Activated T-cell treated with anti-CD3 and anti-CD28 coated beads for 1 hour (primary cell): Measurements from ENCODE around the gene GTF2F2.

Experiments
- DNase-seq: peaks from one replicate; pipeline ENCODE4 v3.0.0-alpha.2; 2020; ENCODE audit warnings: low read depth

The GTF2F2 gene

GRCh38 chr13:45302507-45302906, 182.2 kb downstream of the GTF2F2 start:
- DNase-seq = no peak

DNA sequence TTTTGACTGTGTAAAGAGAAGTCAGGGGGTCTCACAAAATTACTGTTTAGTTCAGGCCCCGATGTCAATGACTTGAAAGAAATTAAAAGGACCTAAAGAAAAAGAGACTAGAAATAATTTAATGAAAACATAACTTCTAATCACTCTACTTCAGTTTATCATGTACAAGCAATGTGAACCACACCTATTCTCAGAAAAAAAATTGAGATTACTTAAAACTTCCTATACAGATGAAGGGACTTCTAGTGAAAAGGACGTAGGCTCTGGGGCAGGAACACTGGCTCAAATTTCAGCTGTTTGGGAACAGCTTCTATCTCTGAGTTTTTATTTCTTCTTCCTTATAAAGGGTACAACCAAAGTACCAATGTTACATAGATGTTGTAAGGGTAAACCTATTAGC, 182.7 kb downstream of the GTF2F2 start:
- DNase-seq = no peak

DNA sequence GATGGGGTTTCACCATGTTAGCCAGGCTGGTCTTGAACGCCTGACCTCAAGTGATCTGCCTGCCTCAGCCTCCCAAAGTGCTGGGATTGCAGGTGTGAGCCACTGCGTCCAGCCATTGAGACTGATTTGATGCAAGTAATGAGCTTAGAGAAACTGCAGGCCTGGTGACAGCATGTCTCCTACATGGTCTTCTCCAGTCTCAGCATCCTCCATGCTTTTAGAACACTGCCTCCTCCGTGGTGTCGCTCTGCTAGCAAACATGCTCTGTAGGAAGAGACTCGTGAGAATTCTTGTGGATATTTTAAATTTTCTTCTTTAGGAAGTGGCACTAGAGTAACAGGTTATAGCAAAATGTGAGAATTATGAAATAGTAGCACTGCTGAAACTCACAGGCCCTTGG, 183.6 kb downstream of the GTF2F2 start:
- DNase-seq = no peak

- no peak for DNase-seq
These were observed 184.8 kb downstream of the GTF2F2 start for GRCh38 chr13:45305079-45305478.

GRCh38 chr13:45306966-45307365, 186.7 kb downstream of the GTF2F2 start:
- DNase-seq = no peak

DNA sequence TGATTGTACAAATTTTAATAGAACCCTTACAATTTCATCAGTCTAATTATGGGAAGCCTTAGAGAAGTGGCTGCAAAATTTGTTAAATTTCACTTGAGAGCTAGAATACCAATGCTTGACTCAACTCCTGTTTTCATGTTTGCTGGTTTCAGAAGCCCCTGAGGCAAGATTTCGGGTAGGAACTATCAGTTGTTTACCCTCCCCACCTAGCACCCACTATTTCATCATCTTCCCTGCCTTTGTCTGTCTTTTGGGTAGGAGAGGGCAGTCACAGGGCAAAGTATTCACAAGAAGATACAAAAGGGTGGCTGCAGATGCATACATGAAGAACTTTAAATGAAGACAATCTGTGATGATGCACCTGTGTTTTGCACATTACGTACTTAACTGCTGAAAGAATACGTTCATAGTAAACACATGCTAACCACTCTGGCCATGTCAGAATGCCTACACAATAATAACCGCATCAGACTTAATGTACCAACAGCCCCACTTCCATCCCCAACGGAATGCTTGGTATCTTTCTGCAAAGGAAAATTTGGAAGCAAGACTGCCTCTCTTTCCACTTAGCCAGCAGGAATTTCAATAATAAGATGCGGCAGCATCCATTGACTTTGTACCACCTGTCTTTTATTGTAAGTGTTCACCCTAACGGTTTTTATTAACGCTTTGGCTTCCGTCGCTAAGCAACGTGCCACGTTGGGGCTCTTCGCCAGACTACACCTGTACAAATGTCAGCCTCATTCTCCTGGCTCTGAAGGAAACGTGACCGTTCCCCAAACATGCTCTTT, 190.2 kb downstream of the GTF2F2 start:
- no peak for DNase-seq

DNA sequence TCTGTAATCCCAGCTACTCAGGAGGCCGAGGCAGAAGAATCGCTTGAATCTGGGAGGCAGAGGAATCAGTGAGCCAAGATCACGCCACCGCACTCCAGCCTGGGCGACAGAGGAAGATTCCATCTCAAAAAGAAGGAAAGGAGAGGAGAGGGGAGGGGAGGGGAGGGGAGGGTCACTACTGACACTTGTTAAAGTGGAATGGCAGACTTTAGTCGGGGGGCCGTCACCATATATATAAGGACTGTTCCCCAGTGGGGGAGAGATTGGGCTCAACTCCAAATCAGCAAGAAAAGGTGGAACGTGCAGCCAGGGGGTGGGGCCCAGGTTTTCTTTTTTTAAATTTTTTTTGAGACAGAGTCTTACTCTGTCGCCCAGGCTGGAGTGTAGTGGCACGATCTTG, 194.5 kb downstream of the GTF2F2 start:
- DNase-seq = no peak

DNA sequence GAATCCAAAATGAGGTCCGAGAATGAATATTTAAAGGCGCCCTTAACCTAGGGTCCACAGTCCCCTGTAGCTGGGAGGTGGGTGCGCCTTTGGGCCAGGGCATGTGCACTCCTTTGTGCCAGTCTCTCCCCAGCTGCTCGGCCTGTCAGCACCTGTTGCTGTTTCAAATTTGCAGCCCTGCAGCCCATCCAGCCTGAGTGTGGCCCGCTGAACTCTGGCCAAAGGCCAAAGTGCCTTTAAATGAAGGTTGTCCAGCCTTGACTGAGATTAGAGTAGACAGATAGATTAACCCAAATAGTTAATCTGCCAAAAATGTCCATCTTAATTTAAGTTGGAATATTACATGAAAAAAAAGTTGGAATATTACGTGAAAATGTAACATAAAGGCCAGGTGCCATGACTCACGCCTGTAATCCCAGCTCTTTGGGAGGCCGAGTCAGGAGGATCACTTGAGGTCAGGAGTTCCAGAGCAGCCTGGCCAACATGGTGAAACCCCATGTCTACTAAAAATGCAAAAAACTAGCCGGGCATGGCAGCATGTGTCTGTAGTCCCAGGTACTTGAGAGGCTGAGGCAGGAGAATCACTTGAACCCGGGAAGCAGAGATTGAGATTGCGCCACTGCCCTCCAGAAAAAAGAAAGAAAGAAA, 195.3 kb downstream of the GTF2F2 start:
- DNase-seq = no peak

GRCh38 chr13:45316338-45316737, 196.0 kb downstream of the GTF2F2 start:
- no peak for DNase-seq

DNA sequence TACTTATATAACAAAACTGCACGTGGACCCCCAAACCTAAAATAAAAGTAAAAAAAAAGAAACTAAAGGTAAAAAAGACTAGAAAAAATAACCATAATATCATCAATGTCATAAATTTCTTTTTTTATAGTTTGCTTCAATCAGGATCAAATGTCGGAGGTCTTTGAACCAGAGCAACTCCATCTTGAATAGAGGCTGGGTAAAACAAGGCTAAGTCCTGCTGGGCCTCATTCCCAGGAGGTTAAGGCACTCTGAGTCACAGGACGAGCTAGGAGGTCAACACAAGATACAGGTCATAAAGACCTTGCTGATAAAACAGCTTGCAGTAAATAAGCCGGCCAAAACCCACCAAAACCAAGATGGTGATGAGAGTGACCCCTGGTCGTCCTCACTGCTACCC, 196.7 kb downstream of the GTF2F2 start:
- DNase-seq = no peak

GRCh38 chr13:45320876-45321629, 200.7 kb downstream of the GTF2F2 start:
- no peak for DNase-seq

DNA sequence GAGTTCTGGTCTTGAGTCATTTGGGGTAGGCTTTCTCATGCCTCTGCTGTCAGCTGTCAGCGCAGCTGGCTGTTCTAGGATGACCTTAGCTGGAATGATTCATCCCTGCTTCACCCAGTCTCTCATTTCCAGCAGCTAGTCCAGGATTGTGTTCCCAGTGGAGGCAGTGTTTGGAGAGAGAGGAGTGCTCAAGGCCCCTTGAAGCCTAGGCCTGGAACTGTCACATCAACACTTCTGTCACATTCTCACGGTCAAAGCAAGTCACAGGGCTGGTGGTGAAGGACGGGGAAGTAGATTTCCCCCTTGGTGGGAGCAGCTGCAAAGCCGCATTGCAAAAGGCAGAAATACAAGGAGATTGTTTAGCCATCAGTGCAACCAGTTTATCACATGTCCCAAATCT, 205.5 kb downstream of the GTF2F2 start:
- no peak for DNase-seq

GRCh38 chr13:45327253-45327955, 207.1 kb downstream of the GTF2F2 start:
- no peak for DNase-seq

DNA sequence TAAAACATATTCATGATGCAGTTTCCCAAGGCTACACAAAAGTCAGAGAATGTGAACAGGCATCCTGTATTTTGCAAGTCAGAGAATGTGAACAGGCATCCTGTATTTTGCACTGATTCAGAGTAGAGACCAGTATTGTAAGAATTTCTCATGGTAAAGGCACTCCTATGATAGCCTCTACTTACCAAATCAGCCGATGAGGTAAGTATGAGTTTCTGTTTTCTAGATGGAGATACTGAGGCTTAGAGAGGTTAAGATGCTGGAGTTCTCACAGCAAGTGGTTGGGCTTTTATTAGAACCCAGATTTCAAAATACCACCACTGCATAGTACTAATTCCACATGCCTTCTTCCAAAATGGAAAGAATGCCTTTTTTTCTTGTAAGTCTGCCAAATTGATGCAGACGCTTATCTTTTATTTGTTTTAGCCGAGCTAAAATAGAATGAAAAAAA, 208.4 kb downstream of the GTF2F2 start:
- DNase-seq = no peak

GRCh38 chr13:45331123-45331619, 210.9 kb downstream of the GTF2F2 start:
- no peak for DNase-seq

DNA sequence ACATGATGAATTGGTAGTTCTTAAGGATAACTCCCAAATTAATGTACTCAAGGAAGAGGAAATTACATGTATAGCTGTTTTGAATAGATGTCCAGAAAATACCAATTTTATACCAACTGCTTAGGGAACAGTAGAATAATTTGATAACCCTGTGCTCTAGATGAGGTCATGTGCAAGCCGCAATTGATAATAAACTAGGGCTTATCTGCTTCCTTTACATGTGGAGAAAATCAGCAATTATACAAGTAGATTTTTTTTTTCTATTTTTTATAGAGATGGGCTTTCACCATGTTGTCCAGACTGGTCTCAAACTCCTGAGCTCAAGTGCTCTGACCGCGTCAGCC, 211.4 kb downstream of the GTF2F2 start:
- no peak for DNase-seq

DNA sequence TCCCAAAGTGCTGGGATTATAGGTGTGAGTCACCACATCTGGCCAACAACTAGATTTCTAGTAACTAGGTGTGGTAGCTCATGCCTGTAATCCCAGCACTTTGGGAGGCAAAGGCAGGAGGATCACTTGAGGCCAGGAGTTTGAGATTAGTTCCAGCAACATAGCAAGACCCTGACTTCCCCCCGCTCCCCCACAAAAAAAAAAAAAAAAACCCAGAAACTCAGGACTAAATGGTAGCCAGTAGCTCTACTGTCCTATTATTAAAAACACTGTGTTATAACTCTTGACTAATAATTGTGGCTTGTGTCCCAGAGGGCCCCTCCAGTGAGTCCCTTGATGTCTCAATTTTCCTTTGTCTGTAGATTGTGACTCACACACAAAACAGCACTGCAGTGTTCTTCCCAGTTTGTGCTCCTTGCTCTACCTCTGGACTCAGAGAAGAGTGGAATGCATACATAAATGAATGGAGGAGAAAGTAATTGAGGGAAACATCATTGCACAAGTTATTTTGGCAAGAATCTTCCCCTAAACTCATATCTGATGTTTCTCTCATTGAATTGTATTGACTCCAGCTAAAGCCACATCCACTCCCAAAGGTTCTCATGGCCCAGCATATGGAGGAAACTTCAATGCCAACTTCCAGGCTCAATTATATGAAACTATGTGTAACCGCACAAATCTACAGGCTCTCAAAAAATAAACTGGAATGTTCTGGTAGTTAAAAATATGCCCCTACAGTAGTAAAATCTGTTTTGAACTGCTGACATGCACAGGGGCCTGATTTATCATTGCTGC, 211.9 kb downstream of the GTF2F2 start:
- no peak for DNase-seq

DNA sequence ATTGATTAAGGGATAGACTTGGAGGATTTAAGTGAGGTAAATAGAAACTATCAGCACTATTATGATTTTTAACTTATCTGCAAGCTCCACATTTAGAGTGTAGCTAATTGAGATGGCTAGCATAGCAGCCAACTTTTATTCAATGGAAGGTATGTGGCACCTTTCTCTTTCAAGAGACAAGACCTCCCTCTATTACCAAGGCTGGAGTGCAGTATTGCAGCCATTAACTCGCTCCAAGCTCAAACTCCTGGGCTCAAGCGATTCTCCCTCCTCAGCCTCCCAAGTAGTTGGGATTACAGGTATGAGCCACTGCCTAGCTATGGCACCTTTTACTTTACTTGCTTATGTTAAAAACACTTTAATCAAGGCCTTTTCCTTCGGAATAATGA, 212.5 kb downstream of the GTF2F2 start:
- DNase-seq = no peak

DNA sequence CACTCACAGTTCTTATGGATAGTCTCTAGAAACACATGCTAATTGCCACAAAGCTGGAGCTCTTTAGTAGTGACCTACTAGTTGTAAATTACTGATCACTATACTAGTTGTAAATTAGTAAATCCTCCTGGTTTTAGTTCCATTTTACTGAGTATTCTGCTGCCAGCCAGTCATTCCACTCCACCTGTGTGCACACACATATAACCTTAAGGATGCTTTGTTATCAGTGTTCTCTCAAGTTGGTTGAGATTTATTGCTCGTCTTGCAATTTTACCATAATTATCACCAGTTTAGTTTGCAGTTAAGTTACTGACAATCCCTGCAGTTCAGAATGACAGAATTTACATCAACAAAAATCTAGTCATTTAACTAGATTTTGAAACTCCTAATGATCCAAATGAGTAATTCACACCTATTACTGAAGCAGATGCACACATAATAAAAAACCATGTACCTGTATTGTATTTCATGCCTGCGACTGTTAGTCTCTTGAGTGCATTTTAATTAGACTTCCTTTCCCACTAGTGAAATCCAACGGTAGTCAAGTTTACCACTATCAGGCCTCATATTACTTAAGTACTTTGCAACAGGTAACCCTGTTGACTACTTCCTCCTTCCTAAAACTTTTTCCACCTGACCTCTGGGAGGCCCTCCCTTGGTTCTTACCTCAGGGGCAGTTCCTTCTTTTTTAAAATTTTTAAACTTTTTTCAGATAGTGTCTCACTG, 213.1 kb downstream of the GTF2F2 start:
- no peak for DNase-seq
